ENCODE data around the gene MAGI2.

- TF ChIP-seq ZNF8 (CRISPR knock-in tag; IDR thresholded peaks at IDR 0.05) (no peak), PPARA (CRISPR knock-in tag; IDR thresholded peaks at IDR 0.05; ENCODE audit: borderline replicate concordance) (no peak), ZNF70 (CRISPR knock-in tag; IDR thresholded peaks at IDR 0.05) (no peak), PATZ1 (CRISPR knock-in tag; IDR thresholded peaks at IDR 0.05; ENCODE audit: borderline replicate concordance) (no peak), RARB (CRISPR knock-in tag; IDR thresholded peaks at IDR 0.05) (no peak), ZFP30 (CRISPR knock-in tag; IDR thresholded peaks at IDR 0.05) (no peak), CREB5 (CRISPR knock-in tag; IDR thresholded peaks at IDR 0.05; ENCODE audit: low read depth) (no peak), ZFP3 (CRISPR knock-in tag; IDR thresholded peaks at IDR 0.05) (no peak), TCF4 (CRISPR knock-in tag; IDR thresholded peaks at IDR 0.05; ENCODE audit: borderline replicate concordance) (no peak), ZNF565 (CRISPR knock-in tag; conservative IDR thresholded peaks at IDR 0.05; ENCODE audit: low read depth) (no peak), OSR1 (CRISPR knock-in tag; IDR thresholded peaks at IDR 0.05) (no peak)
Measured at GRCh38 chr7:77985974-77986339, 1467.5 kb downstream of the MAGI2 start.

Data from SK-N-SH treated with all-trans-retinoic acid at 6 μM for 48 hours (cell line).